GM19397 (cell line): ENCODE results near the gene RPS15A.
"Not testable (repeated sequence)": the region's sequence is repeated elsewhere in the genome, so short reads cannot be mapped to it uniquely, and the experiment has no call there.

Source experiments
- ATAC-seq: cut with Tn5 transposase; IDR thresholded peaks from one replicate; pipeline ENCODE4 v1.9.1; 2021; ENCODE audit warnings: mild to moderate bottlenecking, moderate library complexity; ENCODE audit not compliant: unreplicated experiment

Gene RPS15A

GRCh38 chr16:18757960-18758660 is 32.0 kb downstream of the RPS15A start:
- ATAC-seq: peak; percentile 43

- not testable (repeated sequence) for ATAC-seq
Observed at GRCh38 chr16:18756639-18757038, 33.5 kb downstream of the RPS15A start.

DNA sequence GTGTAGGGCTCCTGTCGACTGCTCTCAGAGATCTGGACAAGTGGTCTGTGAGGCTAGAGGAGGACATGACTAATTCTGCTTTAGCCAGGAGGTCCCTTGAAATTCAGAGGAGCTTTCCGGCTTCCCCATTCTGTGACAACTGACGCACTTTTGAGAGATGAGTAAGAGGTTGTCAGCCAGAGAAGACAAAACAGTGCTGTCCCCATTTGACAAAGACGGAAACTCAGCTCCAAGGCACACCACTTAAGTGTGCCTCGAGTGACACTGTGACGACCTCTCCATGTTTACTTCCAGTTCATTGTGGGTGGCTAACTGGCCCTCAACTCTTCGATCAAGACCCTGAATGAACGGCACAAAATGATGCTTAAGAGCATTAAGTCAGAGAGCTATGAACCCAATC is 47.3 kb downstream of the RPS15A start:
- not testable (repeated sequence) for ATAC-seq

- ATAC-seq: not testable (repeated sequence)
Observed at GRCh38 chr16:18740027-18740426, 50.1 kb downstream of the RPS15A start.

DNA sequence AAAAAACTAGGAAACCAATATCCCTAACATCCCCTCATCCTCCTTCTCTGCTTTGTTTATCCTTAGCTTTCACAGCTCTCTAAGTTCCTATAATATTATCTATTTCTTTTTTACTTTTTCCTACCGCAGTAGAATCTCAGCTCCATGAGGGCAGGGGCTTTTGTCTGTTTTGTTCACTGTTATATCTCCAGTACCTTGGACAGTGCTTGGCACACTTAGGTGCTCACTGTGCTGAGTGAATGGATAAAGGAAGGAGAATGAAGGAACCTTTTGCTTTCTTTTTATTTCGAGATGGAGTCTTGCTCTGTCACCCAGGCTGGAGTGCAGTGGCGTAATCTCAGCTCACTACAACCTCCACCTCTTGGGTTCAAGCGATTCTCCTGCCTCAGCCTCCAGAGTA is 51.4 kb downstream of the RPS15A start:
- not testable (repeated sequence) for ATAC-seq

GRCh38 chr16:18734279-18734678 is 55.9 kb downstream of the RPS15A start:
- ATAC-seq: not testable (repeated sequence)
